Cardiac fibroblast (primary cell): ENCODE results near the gene GALC.

Source experiments
- DNase-seq, 2 donors: peaks; one replicate each; pipeline versions ENCODE4 v3.0.0 to v3.0.0-alpha.2; 2010; ENCODE audit warnings: low read depth in 2 of 2
- H3K4me3 ChIP-seq, 2 donors: replicated peaks in 1 of 2; 1 replicate in 1 of 2; 2 replicates in 1 of 2; pipeline ENCODE4 v1.5.1; 2011; ENCODE audit warnings: low read depth in 2 of 2, low read length in 2 of 2, mild to moderate bottlenecking in 2 of 2, moderate library complexity in 1 of 2
- TF ChIP-seq, protein P1 (sequence below): IDR thresholded peaks from one replicate; pipeline ENCODE4 v1.5.1; 2011; ENCODE audit warnings: low read depth, mild to moderate bottlenecking, low read length, inconsistent platforms

The GALC gene

DNA sequence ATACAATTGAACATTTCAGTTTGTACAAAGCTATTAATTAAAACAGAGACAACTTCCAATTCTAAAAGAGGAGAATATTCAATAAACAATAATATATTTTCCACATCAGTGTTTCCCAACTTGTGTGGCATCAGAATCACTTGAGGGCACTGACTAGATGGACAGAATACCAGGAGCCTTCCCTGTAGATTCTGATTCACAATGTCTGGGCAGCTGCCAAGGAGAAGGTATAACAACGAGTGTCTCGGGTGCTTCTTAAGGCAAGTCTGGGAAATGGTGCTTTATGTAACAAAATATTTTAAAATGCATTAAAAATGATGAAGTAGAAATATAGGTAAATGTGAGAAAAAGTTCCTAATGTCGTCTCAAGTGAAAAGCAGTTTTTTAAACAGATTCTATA, 26.2 kb downstream of the GALC start:
- no peak overlapping the region for H3K4me3 ChIP-seq
- TF ChIP-seq, protein P1, sequence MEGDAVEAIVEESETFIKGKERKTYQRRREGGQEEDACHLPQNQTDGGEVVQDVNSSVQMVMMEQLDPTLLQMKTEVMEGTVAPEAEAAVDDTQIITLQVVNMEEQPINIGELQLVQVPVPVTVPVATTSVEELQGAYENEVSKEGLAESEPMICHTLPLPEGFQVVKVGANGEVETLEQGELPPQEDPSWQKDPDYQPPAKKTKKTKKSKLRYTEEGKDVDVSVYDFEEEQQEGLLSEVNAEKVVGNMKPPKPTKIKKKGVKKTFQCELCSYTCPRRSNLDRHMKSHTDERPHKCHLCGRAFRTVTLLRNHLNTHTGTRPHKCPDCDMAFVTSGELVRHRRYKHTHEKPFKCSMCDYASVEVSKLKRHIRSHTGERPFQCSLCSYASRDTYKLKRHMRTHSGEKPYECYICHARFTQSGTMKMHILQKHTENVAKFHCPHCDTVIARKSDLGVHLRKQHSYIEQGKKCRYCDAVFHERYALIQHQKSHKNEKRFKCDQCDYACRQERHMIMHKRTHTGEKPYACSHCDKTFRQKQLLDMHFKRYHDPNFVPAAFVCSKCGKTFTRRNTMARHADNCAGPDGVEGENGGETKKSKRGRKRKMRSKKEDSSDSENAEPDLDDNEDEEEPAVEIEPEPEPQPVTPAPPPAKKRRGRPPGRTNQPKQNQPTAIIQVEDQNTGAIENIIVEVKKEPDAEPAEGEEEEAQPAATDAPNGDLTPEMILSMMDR: no peak
- peak in 1 of 2 donors; percentile 36 for DNase-seq

DNA sequence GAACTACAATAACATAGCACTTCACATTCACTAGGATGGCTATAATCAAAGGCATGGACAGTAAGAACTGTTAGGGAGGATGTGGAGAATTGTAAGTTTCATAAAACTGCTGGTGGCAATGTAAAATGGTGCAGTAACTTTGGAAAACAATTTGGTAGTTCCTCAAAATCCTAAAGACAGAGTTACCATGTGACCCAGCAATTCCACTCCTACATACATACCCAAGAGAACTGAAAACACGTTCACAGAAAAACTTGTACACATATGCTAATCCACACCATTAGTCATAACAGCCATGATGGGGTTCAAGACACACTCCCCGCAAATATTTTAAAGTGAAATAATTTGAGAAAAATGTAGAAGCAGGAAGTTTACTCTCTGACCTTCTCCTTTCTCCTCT, 31.7 kb downstream of the GALC start:
- no peak for DNase-seq
- no peak overlapping the region for H3K4me3 ChIP-seq
- TF ChIP-seq, protein P1: no peak

GRCh38 chr14:87960013-87960787, 32.8 kb downstream of the GALC start:
- no peak overlapping the region for H3K4me3 ChIP-seq
- no peak for DNase-seq
- TF ChIP-seq, protein P1: no peak

- TF ChIP-seq, protein P1: no peak
- no peak overlapping the region for H3K4me3 ChIP-seq
- no peak for DNase-seq
These were observed 37.5 kb downstream of the GALC start for GRCh38 chr14:87955501-87955900.

DNA sequence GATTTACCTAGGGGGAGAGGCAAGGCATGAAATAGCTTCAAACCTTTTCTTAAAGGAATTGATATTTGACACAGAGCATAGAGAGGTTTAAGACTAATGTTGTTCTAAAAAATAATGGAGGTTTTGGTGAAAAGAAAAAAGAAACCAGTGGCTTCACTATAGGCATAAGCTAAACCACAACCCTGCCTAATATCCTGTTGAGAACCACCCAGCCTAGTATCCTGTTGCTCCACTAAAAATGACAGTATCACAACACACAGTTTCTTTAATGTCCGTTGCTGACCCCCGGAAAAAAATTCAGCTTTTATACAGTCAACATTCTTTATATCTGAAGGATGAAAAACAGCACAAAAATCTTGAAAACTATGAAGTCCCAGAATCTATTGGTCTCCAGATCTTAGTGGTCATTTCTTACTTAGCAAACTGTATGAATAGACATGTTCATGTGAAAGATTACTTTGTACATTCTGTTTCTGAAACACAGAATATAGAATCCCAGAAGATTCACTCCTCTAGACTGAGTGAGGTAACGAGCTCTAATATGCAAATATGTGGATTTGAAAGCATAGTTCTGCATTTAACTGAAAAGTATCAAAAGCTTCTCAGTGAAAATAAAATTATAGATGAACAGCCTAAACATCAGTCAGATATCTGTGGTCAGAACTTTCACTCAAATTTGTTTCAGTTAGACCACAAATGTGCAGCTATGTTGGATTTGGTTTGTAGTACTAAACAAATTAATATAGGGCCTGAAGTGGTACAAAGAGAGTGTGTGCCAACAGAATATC, 40.5 kb downstream of the GALC start:
- no peak for DNase-seq
- TF ChIP-seq, protein P1: no peak
- no peak overlapping the region for H3K4me3 ChIP-seq

DNA sequence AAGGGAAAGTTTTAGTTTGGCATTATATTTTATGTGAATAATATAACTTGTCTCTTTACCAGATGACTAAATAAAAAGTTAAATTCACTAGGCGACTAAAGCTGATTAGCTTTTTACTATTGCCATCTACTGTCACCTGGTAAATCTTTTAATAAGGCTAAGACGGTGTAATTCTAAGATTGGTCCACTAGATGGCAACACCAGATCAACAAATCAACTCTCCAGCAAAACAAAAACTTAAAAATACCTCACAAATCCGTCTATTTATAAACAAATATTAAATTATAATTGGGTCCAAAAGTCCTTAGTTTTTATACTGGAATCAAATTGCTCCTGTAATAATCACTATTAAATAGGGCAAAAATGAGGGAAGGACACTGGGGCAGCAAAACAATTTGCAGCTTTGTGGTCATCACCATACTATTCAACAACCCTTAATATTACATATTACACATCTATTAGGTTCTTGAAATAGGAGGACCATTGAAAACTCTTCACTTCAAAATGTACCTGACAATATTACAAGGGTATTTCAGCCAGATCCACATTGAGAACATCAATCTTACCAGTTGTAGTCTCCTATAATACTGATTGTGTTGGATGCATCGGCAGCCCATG, 47.9 kb downstream of the GALC start:
- TF ChIP-seq, protein P1: peak; percentile 42
- peak; percentile 79 to 80 for DNase-seq
- H3K4me3 ChIP-seq: no peak overlapping the region
